ENCODE measurements around the gene BOLA1.
"Not testable (repeated sequence)": the region's sequence is repeated elsewhere in the genome, so short reads cannot be mapped to it uniquely, and the experiment has no call there.

The BOLA1 gene

GRCh38 chr1:149899460-149900284 is at the start of gene BOLA1:
Gene BOLA1 (plus strand): TSS chr1:149899568. CDS start chr1:149900060, 492 bp downstream.
- DNase-seq (ENCODE audit: low spot score) = peak; percentile 95

- no peak for DNase-seq (ENCODE audit: low spot score)
Observed at GRCh38 chr1:149849947-149850360, 49.4 kb upstream of the BOLA1 start.

GRCh38 chr1:149850732-149851345 is 48.5 kb upstream of the BOLA1 start:
- not testable (repeated sequence) for DNase-seq (ENCODE audit: low spot score)

- DNase-seq (ENCODE audit: low spot score) = not testable (repeated sequence)
Observed at GRCh38 chr1:149851585-149852213, 47.7 kb upstream of the BOLA1 start.

- not testable (repeated sequence) for DNase-seq (ENCODE audit: low spot score)
Observed at GRCh38 chr1:149852263-149852662, 47.1 kb upstream of the BOLA1 start.

GRCh38 chr1:149860271-149860670 is 39.1 kb upstream of the BOLA1 start:
- not testable (repeated sequence) for DNase-seq (ENCODE audit: low spot score)

- DNase-seq (ENCODE audit: low spot score) = not testable (repeated sequence)
Observed at GRCh38 chr1:149860684-149861496, 38.5 kb upstream of the BOLA1 start.

GRCh38 chr1:149861497-149862054 is 37.8 kb upstream of the BOLA1 start:
- not testable (repeated sequence) for DNase-seq (ENCODE audit: low spot score)

- not testable (repeated sequence) for DNase-seq (ENCODE audit: low spot score)
Observed at GRCh38 chr1:149866887-149867286, 32.5 kb upstream of the BOLA1 start.

GRCh38 chr1:149873060-149873459 is 26.3 kb upstream of the BOLA1 start:
- not testable (repeated sequence) for DNase-seq (ENCODE audit: low spot score)

GRCh38 chr1:149877211-149877946 is 22.0 kb upstream of the BOLA1 start:
- no peak for DNase-seq (ENCODE audit: low spot score)

GRCh38 chr1:149879556-149879955 is 19.8 kb upstream of the BOLA1 start:
- DNase-seq (ENCODE audit: low spot score) = no peak

- DNase-seq (ENCODE audit: low spot score) = no peak
Observed at GRCh38 chr1:149881876-149882275, 17.5 kb upstream of the BOLA1 start.

- DNase-seq (ENCODE audit: low spot score) = no peak
Observed at GRCh38 chr1:149883598-149884247, 15.6 kb upstream of the BOLA1 start.

GRCh38 chr1:149884433-149885338 is 14.7 kb upstream of the BOLA1 start:
- DNase-seq (ENCODE audit: low spot score) = no peak

- peak; percentile 81 for DNase-seq (ENCODE audit: low spot score)
Observed at GRCh38 chr1:149885339-149886120, 13.8 kb upstream of the BOLA1 start.

GRCh38 chr1:149886121-149886395 is 13.3 kb upstream of the BOLA1 start:
- not testable (repeated sequence) for DNase-seq (ENCODE audit: low spot score)

GRCh38 chr1:149886396-149887195 is 12.8 kb upstream of the BOLA1 start:
- DNase-seq (ENCODE audit: low spot score) = peak; percentile 93
